SK-N-SH (cell line): ENCODE measurements around the gene MOGAT3. TPM values are rescaled to one million over a fixed set of nuclear protein-coding genes. Genes with fewer than 3 reads are reported as not detected.

Experiments used
- CTCF ChIA-PET: fragments of 300-600, 350-600 bp; formaldehyde crosslinking; extraction: SDS; loops from one replicate; lab custom pipeline; 2021; lab: Yijun Ruan, JAX
- POLR2A ChIA-PET: fragments of 350-600 bp; sonication (Branson Sonifier 250); formaldehyde crosslinking; extraction: SDS; loops from one replicate; lab custom pipeline; 2020; ENCODE audit warnings: antibody characterized with exemption, inconsistent platforms; lab: Yijun Ruan, JAX
- DNase-seq: peaks from one replicate; pipeline ENCODE4 v3.0.0; 2012
- H2AFZ ChIP-seq: fragments of 200-600 bp; sonication (generic); 2 replicates; pipeline ENCODE4 v1.8.1; 2016; ENCODE audit warnings: antibody characterized with exemption, mild to moderate bottlenecking, low read depth
- H3F3A ChIP-seq: fragments of 200-600 bp; sonication (generic); replicated peaks from 2 replicates; pipeline ENCODE3; 2016; ENCODE audit warnings: antibody characterized with exemption, mild to moderate bottlenecking; ENCODE audit not compliant: insufficient read depth
- H3K27ac ChIP-seq, 2 experiments: fragments of 200-500 bp in 1 of 2; fragments of 200-600 bp in 1 of 2; sonication (Bioruptor generic) in 1 of 2; sonication (generic), shearing (Covaris generic) in 1 of 2; 2 replicates each; pipeline versions ENCODE4 v1.5.1 to v1.6.1; 2014 to 2016; ENCODE audit warnings: low read depth in 2 of 2, inconsistent platforms in 1 of 2, low read length in 1 of 2, mild to moderate bottlenecking in 1 of 2, mixed read lengths in 1 of 2
- H3K27me3 ChIP-seq: fragments of 200-600 bp; sonication (generic), shearing (Covaris generic); 2 replicates; pipeline ENCODE4 v1.6.1; 2016; ENCODE audit warnings: mixed run types; ENCODE audit not compliant: insufficient read depth
- H3K36me3 ChIP-seq, 2 experiments: fragments of 200-500 bp in 1 of 2; fragments of 200-600 bp in 1 of 2; sonication (Bioruptor generic) in 1 of 2; sonication (generic) in 1 of 2; replicated peaks in 1 of 2; 2 replicates each; pipeline versions ENCODE3 to v1.5.1; 2014 to 2016; ENCODE audit warnings: low read length in 1 of 2, mild to moderate bottlenecking in 1 of 2; ENCODE audit not compliant: insufficient read depth in 2 of 2, control insufficient read depth in 1 of 2
- H3K4me1 ChIP-seq, 2 experiments: fragments of 200-500 bp in 1 of 2; fragments of 200-600 bp in 1 of 2; sonication (Bioruptor generic) in 1 of 2; sonication (generic), shearing (Covaris generic) in 1 of 2; 2 replicates each; pipeline versions ENCODE4 v1.5.1 to v1.6.1; 2014 to 2016; ENCODE audit warnings: low read depth in 1 of 2, low read length in 1 of 2, mixed run types in 1 of 2; ENCODE audit not compliant: insufficient read depth in 2 of 2, control insufficient read depth in 1 of 2
- H3K4me2 ChIP-seq: fragments of 200-600 bp; sonication (generic), shearing (Covaris generic); 2 replicates; pipeline ENCODE4 v1.6.1; 2017; ENCODE audit warnings: mixed run types
- H3K4me3 ChIP-seq, 2 experiments: fragments of 200-500 bp in 1 of 2; fragments of 200-600 bp in 1 of 2; sonication (Bioruptor generic) in 1 of 2; sonication (generic), shearing (Covaris generic) in 1 of 2; 2 replicates each; pipeline versions ENCODE4 v1.5.1 to v1.8.1; 2014 to 2016; ENCODE audit warnings: low read depth in 2 of 2, inconsistent platforms in 1 of 2, low read length in 1 of 2, mild to moderate bottlenecking in 1 of 2, mixed read lengths in 1 of 2, moderate library complexity in 1 of 2
- H3K79me2 ChIP-seq: fragments of 200-600 bp; sonication (generic); 2 replicates; pipeline ENCODE4 v1.8.1; 2017; ENCODE audit warnings: mild to moderate bottlenecking; ENCODE audit not compliant: insufficient read depth
- H3K9ac ChIP-seq: fragments of 200-600 bp; sonication (generic); 2 replicates; pipeline ENCODE4 v1.6.1; 2017; ENCODE audit warnings: mixed run types
- H3K9me2 ChIP-seq: fragments of 200-600 bp; sonication (generic); 2 replicates; pipeline ENCODE4 v1.6.1; 2017; ENCODE audit warnings: mixed run types
- H3K9me3 ChIP-seq: fragments of 200-600 bp; sonication (generic); 2 replicates; pipeline ENCODE4 v1.6.1; 2017; ENCODE audit warnings: mixed run types, mild to moderate bottlenecking, moderate library complexity
- H4K20me1 ChIP-seq: fragments of 200-600 bp; sonication (generic); 2 replicates; pipeline ENCODE4 v1.6.1; 2017; ENCODE audit warnings: mild to moderate bottlenecking, mixed run types; ENCODE audit not compliant: insufficient read depth
- CHD2 ChIP-seq: fragments of 150-350 bp; IDR thresholded peaks from 2 replicates; pipeline ENCODE4 v1.6.1; 2018; ENCODE audit warnings: low read length; ENCODE audit not compliant: partially characterized antibody
- EP300 ChIP-seq, 2 experiments: IDR thresholded peaks; 2 replicates each; pipeline versions ENCODE4 v1.4.0 to v1.6.1; 2012; ENCODE audit warnings: borderline replicate concordance in 1 of 2, low read depth in 1 of 2, low read length in 1 of 2
- EZH2phosphoT487 ChIP-seq: fragments of 200-600 bp; sonication (generic); IDR thresholded peaks from 2 replicates; pipeline ENCODE4 v1.6.1; 2017; ENCODE audit warnings: low read depth, mixed run types, mild to moderate bottlenecking, antibody characterized with exemption, moderate library complexity, borderline replicate concordance
- FOXM1 ChIP-seq: IDR thresholded peaks from 2 replicates; pipeline ENCODE4 v1.4.0; 2012; ENCODE audit warnings: low read depth, mild to moderate bottlenecking
- GABPA ChIP-seq: IDR thresholded peaks from 2 replicates; pipeline ENCODE4 v1.4.0; 2012; ENCODE audit warnings: low read depth, mild to moderate bottlenecking
- GATA2 ChIP-seq: sonication (generic); formaldehyde crosslinking; IDR thresholded peaks from 2 replicates; pipeline ENCODE4 v1.5.0; 2020; ENCODE audit warnings: mild to moderate bottlenecking, missing genetic modification reagents
- IRF3 ChIP-seq: fragments of 150-350 bp; IDR thresholded peaks from 2 replicates; pipeline ENCODE4 v1.6.1; 2016; ENCODE audit warnings: mild to moderate bottlenecking, low read depth, low read length
- MAX ChIP-seq: IDR thresholded peaks from 2 replicates; pipeline ENCODE4 v1.4.0; 2012; ENCODE audit warnings: low read depth
- MEF2A ChIP-seq: IDR thresholded peaks from 2 replicates; pipeline ENCODE4 v1.4.0; 2012; ENCODE audit warnings: low read depth, borderline replicate concordance
- NFIC ChIP-seq: IDR thresholded peaks from 2 replicates; pipeline ENCODE4 v1.4.0; 2012; ENCODE audit warnings: borderline replicate concordance
- PBX3 ChIP-seq: IDR thresholded peaks from 2 replicates; pipeline ENCODE4; 2012
- POLR2AphosphoS5 ChIP-seq: IDR thresholded peaks from 2 replicates; pipeline ENCODE4 v1.6.1; 2012; ENCODE audit warnings: low read depth, low read length
- SMC3 ChIP-seq: IDR thresholded peaks from 2 replicates; pipeline ENCODE4 v1.6.1; 2012; ENCODE audit warnings: low read depth, low read length, improper control_type of control experiment
- TCF12 ChIP-seq: IDR thresholded peaks from 2 replicates; pipeline ENCODE4 v1.4.0; 2012
- YY1 ChIP-seq: IDR thresholded peaks from 2 replicates; pipeline ENCODE4 v1.4.0; 2012; ENCODE audit warnings: low read depth, mild to moderate bottlenecking
- WGBS: methylation state at CpG from one replicate; pipeline ENCODE4 v1.1.6; 2017; ENCODE audit warnings: low lambda C conversion rate; 5-methylcytosine and 5-hydroxymethylcytosine counted together
- polyA plus RNA-seq, 3 experiments: library from polyadenylated mRNA; depleted of rRNA; stranded (reverse); fragments of >200 nt; gene quantifications; 2 replicates each; pipeline ENCODE4 v1.2.3, GENCODE V29; 2012
- TF ChIP-seq, protein P1 (sequence below): fragments of 200-600 bp; sonication (generic); IDR thresholded peaks from 2 replicates; pipeline ENCODE4 v1.6.1; 2017; ENCODE audit warnings: antibody characterized with exemption, mild to moderate bottlenecking, moderate library complexity
- TF ChIP-seq, protein P2 (sequence below): IDR thresholded peaks from 2 replicates; pipeline ENCODE4 v1.6.1; 2012; ENCODE audit warnings: mild to moderate bottlenecking, low read depth, low read length, moderate library complexity

Gene MOGAT3
- polyA plus RNA-seq, 1 of the 3 experiments (the other 2 are of a cell fraction) = not detected

- no peak overlapping the region for H3K4me2 ChIP-seq
- DNase-seq = peak; percentile 27
- H3K4me1 ChIP-seq = peaks cover 0 to 5% of the 10 kb centered on the region in 2 experiments; a peak in 1 of 4 replicates
- H3F3A ChIP-seq = no peaks in the 10 kb centered on the region
- 96% methylated on average over 21 of the region's 21 CpGs for WGBS
- no peak for TF ChIP-seq FOXM1
- TF ChIP-seq, all 33 proteins: peak for 0
- no peaks in the 10 kb centered on the region for H3K9me3 ChIP-seq
- H2AFZ ChIP-seq = no peak overlapping the region
- peaks cover 9% of the 10 kb centered on the region; the same call in 1 of the 2 replicates for H3K79me2 ChIP-seq
- no peak overlapping the region for H3K9ac ChIP-seq
- no peaks in the 10 kb centered on the region for H3K27me3 ChIP-seq
- H3K36me3 ChIP-seq = peaks cover 13 to 49% of the 10 kb centered on the region in 2 experiments
- H4K20me1 ChIP-seq = no peaks in the 10 kb centered on the region
- ChIA-PET CTCF (interaction anchor here (0.7 to 4.7 kb wide), 5 partner anchors 10 to 306 kb away, joined by 3 to 30 read pairs (median 4); no protein-coding TSS in a partner anchor), POLR2A (interaction anchor here (0.6 to 1.2 kb wide), 3 partner anchors 19 to 155 kb away, joined by 3 to 7 read pairs (median 4); partner anchors contain the start of genes PLOD3 and ZNHIT1)
- H3K4me3 ChIP-seq = no peak overlapping the region
- no peaks in the 10 kb centered on the region for H3K9me2 ChIP-seq
- no peak overlapping the region for H3K27ac ChIP-seq
Measured at GRCh38 chr7:101236292-101236835, 35.5 kb upstream of the MOGAT3 start.

DNA sequence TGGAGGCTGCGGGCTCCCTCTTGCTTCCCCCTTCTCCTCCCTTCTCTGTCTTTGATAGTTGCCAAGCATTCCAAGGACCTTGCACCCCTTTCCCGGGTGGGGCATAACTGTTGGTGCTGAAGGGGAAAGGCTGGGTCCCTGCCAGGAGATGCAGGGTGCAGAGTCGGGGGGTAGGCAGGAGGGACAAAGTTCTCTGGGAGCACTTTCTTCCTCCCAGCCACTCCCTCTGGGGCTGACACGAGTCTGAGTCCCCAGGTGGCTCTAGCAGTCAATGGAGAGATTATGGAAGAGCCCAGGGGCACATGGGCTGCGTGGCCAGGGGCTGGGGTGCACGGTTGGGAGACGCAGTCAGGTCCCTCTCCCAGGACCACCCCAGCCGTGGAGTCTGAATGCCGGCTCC lies 34.7 kb upstream of the MOGAT3 start:
- Histone ChIP-seq H3K27ac (no peak overlapping the region), H3K4me1 (peaks cover 0 to 5% of the 10 kb centered on the region in 2 experiments; a peak in 1 of 4 replicates), H3F3A (peaks cover 3% of the 10 kb centered on the region), H3K4me2 (no peak overlapping the region), H3K79me2 (peaks cover 1% of the 10 kb centered on the region; the same call in 1 of the 2 replicates), H3K27me3 (no peaks in the 10 kb centered on the region), H4K20me1 (no peaks in the 10 kb centered on the region), H2AFZ (no peak overlapping the region), H3K9me2 (no peaks in the 10 kb centered on the region), H3K36me3 (peaks cover 7 to 43% of the 10 kb centered on the region in 2 experiments), H3K9ac (no peak overlapping the region), H3K4me3 (no peak overlapping the region), H3K9me3 (no peaks in the 10 kb centered on the region)
- ChIA-PET POLR2A (interaction anchor here (0.7 to 3.4 kb wide), 4 partner anchors 9 to 18 kb away, joined by 3 to 15 read pairs (median 4); partner anchors contain the start of gene ZNHIT1), CTCF (interaction anchor here (0.7 to 4.7 kb wide), 15 partner anchors 8 to 307 kb away, joined by 3 to 30 read pairs (median 4); partner anchors contain the start of genes PLOD3 and ZNHIT1)
- TF ChIP-seq POLR2AphosphoS5 = no peak; the same call in 1 of the 2 replicates
- no peak for TF ChIP-seq CHD2
- TF ChIP-seq SMC3 = no peak
- TF ChIP-seq PBX3 = no peak
- TF ChIP-seq GATA2 (CRISPR knock-in tag) = no peak
- TF ChIP-seq TCF12 = no peak
- TF ChIP-seq, protein P1, sequence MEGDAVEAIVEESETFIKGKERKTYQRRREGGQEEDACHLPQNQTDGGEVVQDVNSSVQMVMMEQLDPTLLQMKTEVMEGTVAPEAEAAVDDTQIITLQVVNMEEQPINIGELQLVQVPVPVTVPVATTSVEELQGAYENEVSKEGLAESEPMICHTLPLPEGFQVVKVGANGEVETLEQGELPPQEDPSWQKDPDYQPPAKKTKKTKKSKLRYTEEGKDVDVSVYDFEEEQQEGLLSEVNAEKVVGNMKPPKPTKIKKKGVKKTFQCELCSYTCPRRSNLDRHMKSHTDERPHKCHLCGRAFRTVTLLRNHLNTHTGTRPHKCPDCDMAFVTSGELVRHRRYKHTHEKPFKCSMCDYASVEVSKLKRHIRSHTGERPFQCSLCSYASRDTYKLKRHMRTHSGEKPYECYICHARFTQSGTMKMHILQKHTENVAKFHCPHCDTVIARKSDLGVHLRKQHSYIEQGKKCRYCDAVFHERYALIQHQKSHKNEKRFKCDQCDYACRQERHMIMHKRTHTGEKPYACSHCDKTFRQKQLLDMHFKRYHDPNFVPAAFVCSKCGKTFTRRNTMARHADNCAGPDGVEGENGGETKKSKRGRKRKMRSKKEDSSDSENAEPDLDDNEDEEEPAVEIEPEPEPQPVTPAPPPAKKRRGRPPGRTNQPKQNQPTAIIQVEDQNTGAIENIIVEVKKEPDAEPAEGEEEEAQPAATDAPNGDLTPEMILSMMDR = no peak
- TF ChIP-seq YY1 = no peak
- no peak for TF ChIP-seq EP300 (IDR thresholded peaks at IDR 0.05; ENCODE audit: borderline replicate concordance in 1 of 2, low read depth in 1 of 2, low read length in 1 of 2)
- TF ChIP-seq, protein P2, sequence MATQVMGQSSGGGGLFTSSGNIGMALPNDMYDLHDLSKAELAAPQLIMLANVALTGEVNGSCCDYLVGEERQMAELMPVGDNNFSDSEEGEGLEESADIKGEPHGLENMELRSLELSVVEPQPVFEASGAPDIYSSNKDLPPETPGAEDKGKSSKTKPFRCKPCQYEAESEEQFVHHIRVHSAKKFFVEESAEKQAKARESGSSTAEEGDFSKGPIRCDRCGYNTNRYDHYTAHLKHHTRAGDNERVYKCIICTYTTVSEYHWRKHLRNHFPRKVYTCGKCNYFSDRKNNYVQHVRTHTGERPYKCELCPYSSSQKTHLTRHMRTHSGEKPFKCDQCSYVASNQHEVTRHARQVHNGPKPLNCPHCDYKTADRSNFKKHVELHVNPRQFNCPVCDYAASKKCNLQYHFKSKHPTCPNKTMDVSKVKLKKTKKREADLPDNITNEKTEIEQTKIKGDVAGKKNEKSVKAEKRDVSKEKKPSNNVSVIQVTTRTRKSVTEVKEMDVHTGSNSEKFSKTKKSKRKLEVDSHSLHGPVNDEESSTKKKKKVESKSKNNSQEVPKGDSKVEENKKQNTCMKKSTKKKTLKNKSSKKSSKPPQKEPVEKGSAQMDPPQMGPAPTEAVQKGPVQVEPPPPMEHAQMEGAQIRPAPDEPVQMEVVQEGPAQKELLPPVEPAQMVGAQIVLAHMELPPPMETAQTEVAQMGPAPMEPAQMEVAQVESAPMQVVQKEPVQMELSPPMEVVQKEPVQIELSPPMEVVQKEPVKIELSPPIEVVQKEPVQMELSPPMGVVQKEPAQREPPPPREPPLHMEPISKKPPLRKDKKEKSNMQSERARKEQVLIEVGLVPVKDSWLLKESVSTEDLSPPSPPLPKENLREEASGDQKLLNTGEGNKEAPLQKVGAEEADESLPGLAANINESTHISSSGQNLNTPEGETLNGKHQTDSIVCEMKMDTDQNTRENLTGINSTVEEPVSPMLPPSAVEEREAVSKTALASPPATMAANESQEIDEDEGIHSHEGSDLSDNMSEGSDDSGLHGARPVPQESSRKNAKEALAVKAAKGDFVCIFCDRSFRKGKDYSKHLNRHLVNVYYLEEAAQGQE = no peak
- TF ChIP-seq FOXM1 = no peak
- TF ChIP-seq GABPA = no peak
- TF ChIP-seq EZH2phosphoT487 = no peak
- TF ChIP-seq MEF2A = no peak
- TF ChIP-seq MAX = no peak
- TF ChIP-seq IRF3 = no peak
- TF ChIP-seq NFIC = no peak
- 93% methylated on average over 9 of the region's 9 CpGs for WGBS
- DNase-seq = no peak
